ENCODE data around the gene ATXN1. TPM values are rescaled to one million over a fixed set of nuclear protein-coding genes. Genes with fewer than 3 reads are reported as not detected.
"Not testable (repeated sequence)": the region's sequence is repeated elsewhere in the genome, so short reads cannot be mapped to it uniquely, and the experiment has no call there.

The ATXN1 gene
- polyA plus RNA-seq, 4 donors: 4.6 to 16.5 (median 5.9) TPM

DNA sequence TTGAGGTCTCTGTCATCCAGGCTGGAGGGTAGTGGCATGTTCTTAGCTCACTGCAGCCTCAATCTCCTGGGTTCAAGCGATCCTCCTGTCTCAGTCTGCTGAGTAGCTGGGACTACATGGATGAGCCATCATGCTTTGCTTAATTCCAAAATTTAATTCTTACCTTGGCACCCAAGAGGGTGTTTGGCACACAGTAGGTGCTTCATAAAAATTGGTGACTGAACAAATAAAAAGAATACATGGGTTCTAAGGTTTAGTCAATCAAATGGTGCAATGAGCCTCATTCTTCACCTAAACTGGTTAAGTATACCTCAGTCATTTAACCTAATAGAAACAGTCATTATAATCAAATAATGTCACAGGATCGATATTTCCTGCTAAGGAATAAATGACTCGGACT lies 352.5 kb downstream of the ATXN1 start:
- DNase-seq (no peak), FAIRE-seq (no peak)
- no peaks in the 10 kb centered on the region for H3K27me3 ChIP-seq (ENCODE audit: control insufficient read depth in 3 of 3, insufficient read depth in 3 of 3, low read length in 3 of 3)
- H3K36me3 ChIP-seq (ENCODE audit: control insufficient read depth in 3 of 3, insufficient read depth in 2 of 3, low read depth in 1 of 3, low read length in 3 of 3): peaks cover 0 to 9% (median 2%) of the 10 kb centered on the region in 3 donors
- no peaks in the 10 kb centered on the region for H3K9me3 ChIP-seq (ENCODE audit: control insufficient read depth in 2 of 2, insufficient read depth in 1 of 2, low read depth in 1 of 2, low read length in 1 of 2)
- H3K4me3 ChIP-seq (ENCODE audit: low read depth in 1 of 3, low read length in 3 of 3): no peak overlapping the region
- no peak overlapping the region for H3K27ac ChIP-seq (ENCODE audit: low read depth in 1 of 3, low read length in 2 of 3)
- peaks cover 0 to 2% (median 2%) of the 10 kb centered on the region in 3 donors for H3K4me1 ChIP-seq (ENCODE audit: control insufficient read depth in 3 of 3, insufficient read depth in 2 of 3, low read depth in 1 of 3, low read length in 2 of 3)
- 87 to 99% (median 94%) methylated on average over 3 of the region's 3 CpGs for WGBS, 3 donors

GRCh38 chr6:16406966-16407365 lies 354.3 kb downstream of the ATXN1 start:
- FAIRE-seq (no peak), DNase-seq (no peak)
- Histone ChIP-seq H3K27me3 (ENCODE audit: control insufficient read depth in 3 of 3, insufficient read depth in 3 of 3, low read length in 3 of 3) (no peaks in the 10 kb centered on the region), H3K27ac (ENCODE audit: low read depth in 1 of 3, low read length in 2 of 3) (no peak overlapping the region), H3K4me3 (ENCODE audit: low read depth in 1 of 3, low read length in 3 of 3) (no peak overlapping the region), H3K36me3 (ENCODE audit: control insufficient read depth in 3 of 3, insufficient read depth in 2 of 3, low read depth in 1 of 3, low read length in 3 of 3) (peaks cover 0 to 9% (median 2%) of the 10 kb centered on the region in 3 donors), H3K4me1 (ENCODE audit: control insufficient read depth in 3 of 3, insufficient read depth in 2 of 3, low read depth in 1 of 3, low read length in 2 of 3) (peaks cover 0 to 2% (median 2%) of the 10 kb centered on the region in 3 donors), H3K9me3 (ENCODE audit: control insufficient read depth in 2 of 2, insufficient read depth in 1 of 2, low read depth in 1 of 2, low read length in 1 of 2) (no peaks in the 10 kb centered on the region)
- WGBS, 3 donors: 65 to 77% (median 69%) methylated on average over 2 of the region's 2 CpGs

DNA sequence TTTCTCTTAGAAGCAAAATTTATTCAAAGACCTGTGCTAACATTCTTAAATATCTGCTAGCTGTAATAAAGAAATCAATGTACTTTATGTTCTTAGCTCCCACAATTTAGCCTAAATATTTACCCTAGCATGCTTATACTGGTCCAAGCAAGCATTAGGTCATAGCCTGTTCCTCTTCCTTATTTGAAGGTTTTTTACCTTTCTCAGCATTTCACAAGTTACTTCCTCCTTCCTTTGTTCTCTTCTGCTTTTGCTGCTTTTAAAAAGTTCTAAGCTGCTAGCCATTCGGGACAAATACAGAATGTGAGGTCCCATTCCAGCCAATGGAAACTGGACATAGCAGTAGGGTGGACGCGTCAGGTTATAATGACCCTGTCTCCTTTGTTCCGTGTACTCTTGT lies 354.7 kb downstream of the ATXN1 start:
- DNase-seq; H3K4me3 ChIP-seq (ENCODE audit: low read depth in 1 of 3, low read length in 3 of 3); H3K27ac ChIP-seq (ENCODE audit: low read depth in 1 of 3, low read length in 2 of 3); H3K27me3 ChIP-seq (ENCODE audit: control insufficient read depth in 3 of 3, insufficient read depth in 3 of 3, low read length in 3 of 3); H3K4me1 ChIP-seq (ENCODE audit: control insufficient read depth in 3 of 3, insufficient read depth in 2 of 3, low read depth in 1 of 3, low read length in 2 of 3); FAIRE-seq; H3K36me3 ChIP-seq (ENCODE audit: control insufficient read depth in 3 of 3, insufficient read depth in 2 of 3, low read depth in 1 of 3, low read length in 3 of 3); H3K9me3 ChIP-seq (ENCODE audit: control insufficient read depth in 2 of 2, insufficient read depth in 1 of 2, low read depth in 1 of 2, low read length in 1 of 2): not testable (repeated sequence)
- 78 to 84% (median 79%) methylated on average over 4 of the region's 4 CpGs for WGBS, 3 donors

- H3K27ac ChIP-seq (ENCODE audit: low read depth in 1 of 3, low read length in 2 of 3): no peak overlapping the region
- H3K4me1 ChIP-seq (ENCODE audit: control insufficient read depth in 3 of 3, insufficient read depth in 2 of 3, low read depth in 1 of 3, low read length in 2 of 3): peaks cover 0 to 2% (median 2%) of the 10 kb centered on the region in 3 donors
- no peak for FAIRE-seq
- 92 to 97% (median 96%) methylated on average over 4 of the region's 4 CpGs for WGBS, 3 donors
- H3K36me3 ChIP-seq (ENCODE audit: control insufficient read depth in 3 of 3, insufficient read depth in 2 of 3, low read depth in 1 of 3, low read length in 3 of 3): peaks cover 0 to 11% (median 2%) of the 10 kb centered on the region in 3 donors
- no peaks in the 10 kb centered on the region for H3K27me3 ChIP-seq (ENCODE audit: control insufficient read depth in 3 of 3, insufficient read depth in 3 of 3, low read length in 3 of 3)
- H3K9me3 ChIP-seq (ENCODE audit: control insufficient read depth in 2 of 2, insufficient read depth in 1 of 2, low read depth in 1 of 2, low read length in 1 of 2): no peaks in the 10 kb centered on the region
- no peak overlapping the region for H3K4me3 ChIP-seq (ENCODE audit: low read depth in 1 of 3, low read length in 3 of 3)
- DNase-seq: no peak
Observed at GRCh38 chr6:16405375-16405774, 355.9 kb downstream of the ATXN1 start.

GRCh38 chr6:16404456-16404855 lies 356.8 kb downstream of the ATXN1 start:
- FAIRE-seq (no peak), DNase-seq (no peak)
- H3K36me3 ChIP-seq (ENCODE audit: control insufficient read depth in 3 of 3, insufficient read depth in 2 of 3, low read depth in 1 of 3, low read length in 3 of 3): peaks cover 0 to 11% (median 2%) of the 10 kb centered on the region in 3 donors
- peaks cover 0 to 2% (median 2%) of the 10 kb centered on the region in 3 donors for H3K4me1 ChIP-seq (ENCODE audit: control insufficient read depth in 3 of 3, insufficient read depth in 2 of 3, low read depth in 1 of 3, low read length in 2 of 3)
- H3K27ac ChIP-seq (ENCODE audit: low read depth in 1 of 3, low read length in 2 of 3): peak overlapping the region in 1 of 3 donors; percentile 26
- no peaks in the 10 kb centered on the region for H3K27me3 ChIP-seq (ENCODE audit: control insufficient read depth in 3 of 3, insufficient read depth in 3 of 3, low read length in 3 of 3)
- no peaks in the 10 kb centered on the region for H3K9me3 ChIP-seq (ENCODE audit: control insufficient read depth in 2 of 2, insufficient read depth in 1 of 2, low read depth in 1 of 2, low read length in 1 of 2)
- H3K4me3 ChIP-seq (ENCODE audit: low read depth in 1 of 3, low read length in 3 of 3): no peak overlapping the region
- WGBS, 3 donors: 86 to 94% (median 93%) methylated on average over 15 of the region's 15 CpGs

DNA sequence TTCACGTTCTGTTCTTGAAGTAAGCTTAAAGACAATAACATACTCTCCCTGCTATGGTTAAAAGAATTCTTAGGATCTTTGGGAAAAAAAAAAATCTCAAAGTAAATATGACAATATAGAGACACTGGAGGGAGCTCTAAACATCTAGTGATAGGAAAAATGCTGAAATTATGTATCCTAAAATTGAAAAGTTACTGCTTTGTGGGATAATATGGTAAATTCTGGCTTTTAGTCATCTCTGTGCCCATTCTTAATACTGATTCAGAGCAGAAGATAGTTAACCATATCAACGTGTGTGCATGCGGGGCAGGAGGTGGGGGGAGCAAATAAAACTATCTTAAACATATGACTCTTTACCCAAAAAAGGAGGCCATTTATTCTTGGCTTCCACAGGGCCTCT lies 357.4 kb downstream of the ATXN1 start:
- 57 to 89% (median 66%) methylated on average over 3 of the region's 3 CpGs for WGBS, 3 donors
- DNase-seq: no peak
- no peak for FAIRE-seq
- H3K4me3 ChIP-seq (ENCODE audit: low read depth in 1 of 3, low read length in 3 of 3): no peak overlapping the region
- H3K9me3 ChIP-seq (ENCODE audit: control insufficient read depth in 2 of 2, insufficient read depth in 1 of 2, low read depth in 1 of 2, low read length in 1 of 2): no peaks in the 10 kb centered on the region
- peak overlapping the region in 1 of 3 donors; percentile 26 for H3K27ac ChIP-seq (ENCODE audit: low read depth in 1 of 3, low read length in 2 of 3)
- peaks cover 0 to 2% (median 2%) of the 10 kb centered on the region in 3 donors for H3K4me1 ChIP-seq (ENCODE audit: control insufficient read depth in 3 of 3, insufficient read depth in 2 of 3, low read depth in 1 of 3, low read length in 2 of 3)
- peaks cover 0 to 11% (median 2%) of the 10 kb centered on the region in 3 donors for H3K36me3 ChIP-seq (ENCODE audit: control insufficient read depth in 3 of 3, insufficient read depth in 2 of 3, low read depth in 1 of 3, low read length in 3 of 3)
- H3K27me3 ChIP-seq (ENCODE audit: control insufficient read depth in 3 of 3, insufficient read depth in 3 of 3, low read length in 3 of 3): no peaks in the 10 kb centered on the region

DNA sequence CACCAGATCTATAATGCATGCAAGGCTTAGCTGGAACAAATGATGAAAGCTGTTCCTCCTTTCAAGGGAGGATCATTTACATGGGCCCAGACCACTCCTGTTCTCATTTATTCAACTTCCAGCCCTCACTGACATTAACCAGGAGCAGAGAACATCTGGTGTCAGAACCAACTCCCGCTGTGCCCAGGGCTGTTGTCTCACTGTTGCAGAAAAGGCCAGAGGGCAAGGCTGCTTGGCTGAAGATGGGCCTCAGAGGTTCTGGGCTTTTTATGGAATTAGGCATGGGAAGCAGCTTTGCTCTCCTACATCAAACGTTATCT lies 358.7 kb downstream of the ATXN1 start:
- DNase-seq (no peak), FAIRE-seq (no peak)
- Histone ChIP-seq H3K4me3 (ENCODE audit: low read depth in 1 of 3, low read length in 3 of 3) (no peak overlapping the region), H3K27me3 (ENCODE audit: control insufficient read depth in 3 of 3, insufficient read depth in 3 of 3, low read length in 3 of 3) (no peaks in the 10 kb centered on the region), H3K36me3 (ENCODE audit: control insufficient read depth in 3 of 3, insufficient read depth in 2 of 3, low read depth in 1 of 3, low read length in 3 of 3) (peaks cover 0 to 7% (median 1%) of the 10 kb centered on the region in 3 donors), H3K9me3 (ENCODE audit: control insufficient read depth in 2 of 2, insufficient read depth in 1 of 2, low read depth in 1 of 2, low read length in 1 of 2) (no peaks in the 10 kb centered on the region), H3K4me1 (ENCODE audit: control insufficient read depth in 3 of 3, insufficient read depth in 2 of 3, low read depth in 1 of 3, low read length in 2 of 3) (peaks cover 0 to 2% (median 2%) of the 10 kb centered on the region in 3 donors), H3K27ac (ENCODE audit: low read depth in 1 of 3, low read length in 2 of 3) (no peak overlapping the region)
- WGBS, 3 donors: 76 to 95% (median 94%) methylated on average over 2 of the region's 2 CpGs

DNA sequence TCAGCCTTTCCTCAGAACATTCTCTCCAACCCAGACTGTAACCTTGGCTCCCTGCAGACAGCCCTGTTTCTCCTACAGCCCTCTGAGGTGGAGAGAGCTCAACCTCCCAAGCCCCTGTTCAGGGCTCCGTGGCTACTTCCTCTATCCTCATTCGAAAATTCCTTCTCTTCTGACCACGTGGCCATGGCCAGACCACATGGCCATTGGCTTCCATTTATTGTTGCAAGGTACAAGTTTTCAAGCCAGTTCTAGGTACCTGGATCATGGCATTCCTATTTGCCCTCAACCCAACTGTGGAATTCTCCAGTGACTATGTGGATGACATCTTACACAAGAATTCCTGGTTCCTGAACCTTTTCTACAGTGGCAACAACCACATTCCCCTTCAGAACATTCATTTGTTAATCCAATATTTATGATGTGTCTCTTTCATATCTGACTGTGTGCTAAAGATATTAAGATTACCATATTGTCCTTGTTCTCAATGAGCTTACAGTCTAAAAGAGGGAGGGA lies 361.0 kb downstream of the ATXN1 start:
- Histone ChIP-seq H3K27me3 (ENCODE audit: control insufficient read depth in 3 of 3, insufficient read depth in 3 of 3, low read length in 3 of 3) (no peaks in the 10 kb centered on the region), H3K4me3 (ENCODE audit: low read depth in 1 of 3, low read length in 3 of 3) (no peak overlapping the region), H3K36me3 (ENCODE audit: control insufficient read depth in 3 of 3, insufficient read depth in 2 of 3, low read depth in 1 of 3, low read length in 3 of 3) (peaks cover 0 to 6% (median 0%) of the 10 kb centered on the region in 3 donors), H3K27ac (ENCODE audit: low read depth in 1 of 3, low read length in 2 of 3) (no peak overlapping the region), H3K9me3 (ENCODE audit: control insufficient read depth in 2 of 2, insufficient read depth in 1 of 2, low read depth in 1 of 2, low read length in 1 of 2) (no peaks in the 10 kb centered on the region), H3K4me1 (ENCODE audit: control insufficient read depth in 3 of 3, insufficient read depth in 2 of 3, low read depth in 1 of 3, low read length in 2 of 3) (peaks cover 0 to 2% (median 0%) of the 10 kb centered on the region in 3 donors)
- DNase-seq: no peak
- FAIRE-seq: no peak
- 89 to 96% (median 91%) methylated on average over 3 of the region's 3 CpGs for WGBS, 3 donors

DNA sequence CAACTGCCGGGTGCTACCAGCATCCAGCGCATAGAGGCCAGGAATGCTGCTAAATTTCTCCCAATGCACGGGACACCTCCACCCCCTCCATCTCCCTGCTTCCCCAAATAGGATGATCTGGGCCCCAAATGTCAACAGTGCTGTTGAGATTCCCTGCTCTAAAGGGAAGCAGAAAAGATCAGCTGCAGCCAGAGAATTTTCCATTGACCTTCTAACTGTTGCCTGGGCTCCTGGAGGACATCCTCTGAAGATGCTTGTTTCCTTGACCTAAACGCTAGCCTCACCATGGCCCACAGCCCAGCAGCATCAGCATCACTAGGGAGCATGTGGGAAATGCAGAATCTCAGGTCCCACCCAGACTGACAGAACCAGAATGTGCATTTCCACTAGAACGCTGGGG lies 361.6 kb downstream of the ATXN1 start:
- FAIRE-seq: no peak
- no peak overlapping the region for H3K27ac ChIP-seq (ENCODE audit: low read depth in 1 of 3, low read length in 2 of 3)
- H3K4me3 ChIP-seq (ENCODE audit: low read depth in 1 of 3, low read length in 3 of 3): no peak overlapping the region
- 86 to 94% (median 91%) methylated on average over 5 of the region's 5 CpGs for WGBS, 3 donors
- H3K9me3 ChIP-seq (ENCODE audit: control insufficient read depth in 2 of 2, insufficient read depth in 1 of 2, low read depth in 1 of 2, low read length in 1 of 2): no peaks in the 10 kb centered on the region
- H3K27me3 ChIP-seq (ENCODE audit: control insufficient read depth in 3 of 3, insufficient read depth in 3 of 3, low read length in 3 of 3): no peaks in the 10 kb centered on the region
- peaks cover 0 to 2% (median under 1%) of the 10 kb centered on the region in 3 donors for H3K4me1 ChIP-seq (ENCODE audit: control insufficient read depth in 3 of 3, insufficient read depth in 2 of 3, low read depth in 1 of 3, low read length in 2 of 3)
- no peak for DNase-seq
- H3K36me3 ChIP-seq (ENCODE audit: control insufficient read depth in 3 of 3, insufficient read depth in 2 of 3, low read depth in 1 of 3, low read length in 3 of 3): peaks cover 0 to 6% (median 0%) of the 10 kb centered on the region in 3 donors

Measured in small intestine (tissue), 7 donors.